GM23338 (cell line): ENCODE measurements around the gene GRK3. TPM values are rescaled to one million over a fixed set of nuclear protein-coding genes. Genes with fewer than 3 reads are reported as not detected.

Experiments used
- ATAC-seq: fragments of 200-7000 bp; cut with Tn5 transposase; 3 replicates; pipeline ENCODE4 v1.9.1; 2020
- DNase-seq: peaks from one replicate; pipeline ENCODE4 v3.0.0-alpha.2; 2015; ENCODE audit warnings: low spot score
- H2AFZ ChIP-seq: fragments of 200-600 bp; sonication (generic); 2 replicates; pipeline ENCODE4 v1.8.0; 2016; ENCODE audit warnings: antibody characterized with exemption, mild to moderate bottlenecking, moderate library complexity
- H3F3A ChIP-seq: fragments of 200-600 bp; sonication (generic); replicated peaks from 2 replicates; pipeline ENCODE4 v1.8.0; 2017; ENCODE audit warnings: antibody characterized with exemption, mixed run types, low read depth
- H3K27ac ChIP-seq: fragments of 200-600 bp; sonication (generic); 2 replicates; pipeline ENCODE4 v1.6.1; 2016; ENCODE audit warnings: low read depth
- H3K27me3 ChIP-seq: fragments of 200-600 bp; sonication (generic); 2 replicates; pipeline ENCODE4 v1.8.0; 2016; ENCODE audit warnings: mild to moderate bottlenecking, mixed run types, moderate library complexity; ENCODE audit not compliant: insufficient read depth
- H3K36me3 ChIP-seq: fragments of 200-600 bp; sonication (generic); 2 replicates; pipeline ENCODE4 v1.8.0; 2016; ENCODE audit warnings: mild to moderate bottlenecking; ENCODE audit not compliant: insufficient read depth
- H3K4me1 ChIP-seq: fragments of 200-600 bp; sonication (generic); 2 replicates; pipeline ENCODE4 v1.8.0; 2016; ENCODE audit warnings: mild to moderate bottlenecking, moderate library complexity; ENCODE audit not compliant: insufficient read depth
- H3K4me2 ChIP-seq: fragments of 200-600 bp; sonication (generic); 2 replicates; pipeline ENCODE4 v1.7.1; 2017; ENCODE audit warnings: mixed run types
- H3K4me3 ChIP-seq: fragments of 200-600 bp; sonication (generic); 2 replicates; pipeline ENCODE4 v1.6.1; 2016; ENCODE audit warnings: mixed run types
- H3K79me2 ChIP-seq: fragments of 200-600 bp; sonication (generic); replicated peaks from 2 replicates; pipeline ENCODE4 v1.8.0; 2017; ENCODE audit warnings: mild to moderate bottlenecking; ENCODE audit not compliant: insufficient read depth
- H3K9me2 ChIP-seq: fragments of 200-600 bp; sonication (generic); 2 replicates; pipeline ENCODE4 v1.8.0; 2017; ENCODE audit not compliant: insufficient read depth
- H4K20me1 ChIP-seq: fragments of 200-600 bp; sonication (generic); replicated peaks from 2 replicates; pipeline ENCODE4 v1.8.0; 2017; ENCODE audit warnings: mild to moderate bottlenecking; ENCODE audit not compliant: insufficient read depth
- H3K27ac Mint-ChIP-seq: 2 replicates; pipeline ENCODE4 v1.8.0; 2020; ENCODE audit warnings: inconsistent platforms, mild to moderate bottlenecking, moderate library complexity, mixed read lengths
- H3K27me3 Mint-ChIP-seq: 3 replicates; pipeline ENCODE4 v1.8.0; 2022; ENCODE audit warnings: low read depth, mild to moderate bottlenecking, moderate library complexity, mixed read lengths, inconsistent platforms; ENCODE audit not compliant: insufficient read depth, poor library complexity
- H3K36me3 Mint-ChIP-seq: 3 replicates; pipeline ENCODE4 v1.8.0; 2021; ENCODE audit warnings: low read depth, mild to moderate bottlenecking, inconsistent platforms, moderate library complexity, mixed read lengths
- H3K4me1 Mint-ChIP-seq: 3 replicates; pipeline ENCODE4 v1.8.0; 2020; ENCODE audit warnings: mild to moderate bottlenecking, inconsistent platforms, mixed read lengths
- H3K4me3 Mint-ChIP-seq: 3 replicates; pipeline ENCODE4 v1.8.0; 2021; ENCODE audit warnings: moderate library complexity, mild to moderate bottlenecking, inconsistent platforms, mixed read lengths
- H3K9me3 Mint-ChIP-seq: 3 replicates; pipeline ENCODE4 v1.8.0; 2020; ENCODE audit warnings: moderate library complexity, mild to moderate bottlenecking, inconsistent platforms, mixed read lengths
- CREB1 ChIP-seq: fragments of 250-450 bp; sonication (Bioruptor Pico); IDR thresholded peaks from 2 replicates; pipeline ENCODE4 v1.5.0; 2020; ENCODE audit warnings: low read depth, mild to moderate bottlenecking, moderate library complexity
- EZH2 ChIP-seq: fragments of 200-600 bp; sonication (generic); IDR thresholded peaks from one replicate; pipeline ENCODE4 v1.8.0; 2017; ENCODE audit warnings: antibody characterized with exemption, mild to moderate bottlenecking, low read depth; ENCODE audit not compliant: unreplicated experiment
- JUNB ChIP-seq: IDR thresholded peaks from one replicate; pipeline ENCODE4 v1.6.1; 2016; ENCODE audit warnings: antibody characterized with exemption; ENCODE audit not compliant: unreplicated experiment
- NANOG ChIP-seq: IDR thresholded peaks from 2 replicates; pipeline ENCODE4 v1.6.1; 2016; ENCODE audit warnings: antibody characterized with exemption, borderline replicate concordance
- STAT1 ChIP-seq: IDR thresholded peaks from one replicate; pipeline ENCODE4 v1.6.1; 2016; ENCODE audit warnings: antibody characterized with exemption; ENCODE audit not compliant: unreplicated experiment
- ZNF114 ChIP-seq: fragments of 250-450 bp; sonication (Bioruptor Pico); IDR thresholded peaks from 2 replicates; pipeline ENCODE4 v1.5.0; 2020; ENCODE audit warnings: mild to moderate bottlenecking, moderate library complexity
- ZNF331 ChIP-seq: fragments of 250-450 bp; sonication (Bioruptor Pico); IDR thresholded peaks from 2 replicates; pipeline ENCODE4 v1.5.0; 2020; ENCODE audit warnings: low read depth, mild to moderate bottlenecking, moderate library complexity
- polyA plus RNA-seq: library from polyadenylated mRNA; unstranded; fragments of >200 nt; fragmentation: Nextera tagmentation; extraction: Ambion mirVana; gene quantifications from 2 replicates; pipeline ENCODE4 v1.2.1, GENCODE V29; 2016
- total RNA-seq: library from RNA; depleted of rRNA; stranded (reverse); fragments of >200 nt; shearing (Covaris generic); gene quantifications from 2 replicates; pipeline ENCODE4 v1.2.3, GENCODE V29; 2014
- TF ChIP-seq, protein P1 (sequence below), 2 experiments: fragments of 200-600 bp in 1 of 2; sonication (generic) in 1 of 2; conservative IDR thresholded peaks; 2 replicates each; pipeline versions ENCODE4 v1.5.1 to v1.6.1; 2016 to 2017; ENCODE audit warnings: antibody characterized with exemption in 2 of 2, low read depth in 2 of 2, mild to moderate bottlenecking in 2 of 2, moderate library complexity in 1 of 2
- TF ChIP-seq, protein P2 (sequence below): IDR thresholded peaks from 2 replicates; pipeline ENCODE4 v1.6.1; 2016; ENCODE audit warnings: antibody characterized with exemption
- TF ChIP-seq, protein P3 (sequence below): IDR thresholded peaks from one replicate; pipeline ENCODE4 v1.6.1; 2018; ENCODE audit warnings: antibody characterized with exemption; ENCODE audit not compliant: unreplicated experiment

Gene GRK3
- total and polyA plus RNA-seq, 2 experiments from 2014 or later: 6.0 to 25.3 TPM

DNA sequence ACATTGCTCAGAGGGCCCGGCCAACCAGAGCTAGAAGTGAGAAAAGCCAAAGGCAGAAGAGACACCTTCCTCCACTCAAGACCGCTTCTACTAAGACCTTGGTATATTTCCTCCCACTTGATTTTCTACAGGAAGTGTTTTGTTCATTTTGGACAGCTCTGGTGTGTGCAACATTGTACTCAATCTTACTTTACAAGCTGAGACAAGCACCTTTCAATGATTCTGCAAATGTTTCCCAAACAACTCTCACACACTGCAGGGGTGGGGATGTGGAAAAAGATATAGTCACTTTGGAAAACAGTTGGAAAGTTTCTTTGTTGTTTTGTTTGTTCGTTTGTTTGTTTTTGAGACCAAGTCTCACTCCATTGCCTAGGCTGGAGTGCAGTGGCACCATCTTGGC lies 193.2 kb downstream of the GRK3 start (continued):
- TF ChIP-seq, protein P1, sequence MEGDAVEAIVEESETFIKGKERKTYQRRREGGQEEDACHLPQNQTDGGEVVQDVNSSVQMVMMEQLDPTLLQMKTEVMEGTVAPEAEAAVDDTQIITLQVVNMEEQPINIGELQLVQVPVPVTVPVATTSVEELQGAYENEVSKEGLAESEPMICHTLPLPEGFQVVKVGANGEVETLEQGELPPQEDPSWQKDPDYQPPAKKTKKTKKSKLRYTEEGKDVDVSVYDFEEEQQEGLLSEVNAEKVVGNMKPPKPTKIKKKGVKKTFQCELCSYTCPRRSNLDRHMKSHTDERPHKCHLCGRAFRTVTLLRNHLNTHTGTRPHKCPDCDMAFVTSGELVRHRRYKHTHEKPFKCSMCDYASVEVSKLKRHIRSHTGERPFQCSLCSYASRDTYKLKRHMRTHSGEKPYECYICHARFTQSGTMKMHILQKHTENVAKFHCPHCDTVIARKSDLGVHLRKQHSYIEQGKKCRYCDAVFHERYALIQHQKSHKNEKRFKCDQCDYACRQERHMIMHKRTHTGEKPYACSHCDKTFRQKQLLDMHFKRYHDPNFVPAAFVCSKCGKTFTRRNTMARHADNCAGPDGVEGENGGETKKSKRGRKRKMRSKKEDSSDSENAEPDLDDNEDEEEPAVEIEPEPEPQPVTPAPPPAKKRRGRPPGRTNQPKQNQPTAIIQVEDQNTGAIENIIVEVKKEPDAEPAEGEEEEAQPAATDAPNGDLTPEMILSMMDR (conservative IDR thresholded peaks at IDR 0.05; ENCODE audit: low read depth in 2 of 2): no peak
- no peak for TF ChIP-seq CREB1
- TF ChIP-seq, protein P2, sequence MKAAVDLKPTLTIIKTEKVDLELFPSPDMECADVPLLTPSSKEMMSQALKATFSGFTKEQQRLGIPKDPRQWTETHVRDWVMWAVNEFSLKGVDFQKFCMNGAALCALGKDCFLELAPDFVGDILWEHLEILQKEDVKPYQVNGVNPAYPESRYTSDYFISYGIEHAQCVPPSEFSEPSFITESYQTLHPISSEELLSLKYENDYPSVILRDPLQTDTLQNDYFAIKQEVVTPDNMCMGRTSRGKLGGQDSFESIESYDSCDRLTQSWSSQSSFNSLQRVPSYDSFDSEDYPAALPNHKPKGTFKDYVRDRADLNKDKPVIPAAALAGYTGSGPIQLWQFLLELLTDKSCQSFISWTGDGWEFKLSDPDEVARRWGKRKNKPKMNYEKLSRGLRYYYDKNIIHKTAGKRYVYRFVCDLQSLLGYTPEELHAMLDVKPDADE: no peak

DNA sequence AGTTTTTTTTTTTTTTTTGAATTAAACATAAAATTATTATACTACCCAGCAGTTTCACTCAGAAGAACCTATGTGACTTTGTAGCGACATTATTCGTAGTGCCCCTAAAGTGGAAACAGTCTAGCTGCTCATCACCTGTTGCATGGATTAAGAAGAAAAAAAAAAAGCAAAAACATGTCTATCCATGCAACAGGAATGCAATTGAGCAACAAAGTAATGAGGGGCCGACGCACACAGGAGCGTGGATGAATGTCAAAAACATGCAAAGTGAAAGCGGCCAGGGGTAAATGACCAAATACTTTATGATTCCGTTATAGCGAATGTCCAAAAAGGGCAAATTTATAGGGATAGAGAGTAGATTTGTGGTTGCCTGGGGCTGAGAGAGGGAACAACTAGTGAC lies 193.8 kb downstream of the GRK3 start:
- DNase-seq: no peak
- Histone ChIP-seq H3K27me3 (no peaks in the 10 kb centered on the region), H3K79me2 (no peaks in the 10 kb centered on the region), H3K4me1 (no peaks in the 10 kb centered on the region), H3K36me3 (no peaks in the 10 kb centered on the region; the same call in 1 of the 2 replicates), H3F3A (no peaks in the 10 kb centered on the region), H3K9me2 (no peaks in the 10 kb centered on the region), H3K4me2 (no peak overlapping the region), H4K20me1 (no peaks in the 10 kb centered on the region), H3K27ac (no peak overlapping the region), H3K4me3 (no peak overlapping the region), H2AFZ (no peak overlapping the region)
- no peaks in the 10 kb centered on the region for H3K4me1 Mint-ChIP-seq
- H3K27ac Mint-ChIP-seq: no peak overlapping the region
- ATAC-seq: no peak
- H3K36me3 Mint-ChIP-seq: no peaks in the 10 kb centered on the region
- no peaks in the 10 kb centered on the region for H3K9me3 Mint-ChIP-seq
- H3K27me3 Mint-ChIP-seq: peaks cover 3% of the 10 kb centered on the region
- no peak overlapping the region for H3K4me3 Mint-ChIP-seq
- TF ChIP-seq ZNF114 (no peak), JUNB (no peak), STAT1 (no peak), ZNF331 (CRISPR knock-in tag) (no peak), EZH2 (no peak), NANOG (no peak)
- TF ChIP-seq, protein P3, sequence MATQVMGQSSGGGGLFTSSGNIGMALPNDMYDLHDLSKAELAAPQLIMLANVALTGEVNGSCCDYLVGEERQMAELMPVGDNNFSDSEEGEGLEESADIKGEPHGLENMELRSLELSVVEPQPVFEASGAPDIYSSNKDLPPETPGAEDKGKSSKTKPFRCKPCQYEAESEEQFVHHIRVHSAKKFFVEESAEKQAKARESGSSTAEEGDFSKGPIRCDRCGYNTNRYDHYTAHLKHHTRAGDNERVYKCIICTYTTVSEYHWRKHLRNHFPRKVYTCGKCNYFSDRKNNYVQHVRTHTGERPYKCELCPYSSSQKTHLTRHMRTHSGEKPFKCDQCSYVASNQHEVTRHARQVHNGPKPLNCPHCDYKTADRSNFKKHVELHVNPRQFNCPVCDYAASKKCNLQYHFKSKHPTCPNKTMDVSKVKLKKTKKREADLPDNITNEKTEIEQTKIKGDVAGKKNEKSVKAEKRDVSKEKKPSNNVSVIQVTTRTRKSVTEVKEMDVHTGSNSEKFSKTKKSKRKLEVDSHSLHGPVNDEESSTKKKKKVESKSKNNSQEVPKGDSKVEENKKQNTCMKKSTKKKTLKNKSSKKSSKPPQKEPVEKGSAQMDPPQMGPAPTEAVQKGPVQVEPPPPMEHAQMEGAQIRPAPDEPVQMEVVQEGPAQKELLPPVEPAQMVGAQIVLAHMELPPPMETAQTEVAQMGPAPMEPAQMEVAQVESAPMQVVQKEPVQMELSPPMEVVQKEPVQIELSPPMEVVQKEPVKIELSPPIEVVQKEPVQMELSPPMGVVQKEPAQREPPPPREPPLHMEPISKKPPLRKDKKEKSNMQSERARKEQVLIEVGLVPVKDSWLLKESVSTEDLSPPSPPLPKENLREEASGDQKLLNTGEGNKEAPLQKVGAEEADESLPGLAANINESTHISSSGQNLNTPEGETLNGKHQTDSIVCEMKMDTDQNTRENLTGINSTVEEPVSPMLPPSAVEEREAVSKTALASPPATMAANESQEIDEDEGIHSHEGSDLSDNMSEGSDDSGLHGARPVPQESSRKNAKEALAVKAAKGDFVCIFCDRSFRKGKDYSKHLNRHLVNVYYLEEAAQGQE: no peak
- TF ChIP-seq, protein P2: no peak
- TF ChIP-seq, protein P1 (conservative IDR thresholded peaks at IDR 0.05; ENCODE audit: low read depth in 2 of 2): no peak
